ENCODE results near the gene TRAPPC11.

- TF ChIP-seq CTCF (conservative IDR thresholded peaks at IDR 0.05; ENCODE audit: low read depth, low read length): no peak
- no peak for TF ChIP-seq RAD21 (IDR thresholded peaks at IDR 0.05; ENCODE audit: low read length)
These were observed 40.4 kb upstream of the TRAPPC11 start for GRCh38 chr4:183618681-183619080.
